Left ventricle myocardium superior (tissue), 1 donor: ENCODE measurements around the gene PLEKHA7. TPM values are rescaled to one million over a fixed set of nuclear protein-coding genes. Genes with fewer than 3 reads are reported as not detected.
"Not testable (repeated sequence)": the region's sequence is repeated elsewhere in the genome, so short reads cannot be mapped to it uniquely, and the experiment has no call there.

Source experiments
- ATAC-seq: fragments of 200-7000 bp; cut with Tn5 transposase; one replicate; pipeline ENCODE4 v1.9.1; 2020; ENCODE audit warnings: mild to moderate bottlenecking, moderate library complexity
- DNase-seq: peaks from one replicate; pipeline ENCODE4 v3.0.0-alpha.2; 2020
- intact Hi-C: fragments of 100-400 bp; cut with micrococcal nuclease; formaldehyde crosslinking; loops from one replicate; pipeline ENCODE4 v1.11.0; 2022
- long read RNA-seq: library from polyadenylated mRNA; unstranded; transcript quantifications from one replicate; pipeline ENCODE4 v2.0.0, GENCODE V29; 2021
- total RNA-seq: library from RNA; stranded (reverse); fragmentation: NEBNext Ultra II Directional; extraction: Animal tissue kit (Norgen Biotek cat#: 25700); gene quantifications from one replicate; pipeline ENCODE4 v1.2.1, GENCODE V29; 2021
- donor health status: DM: no; HTN: yes; CAD: no; lungs with severe emphysema.

Gene PLEKHA7
- 19.2 TPM for total RNA-seq
- long read RNA-seq, partial matches to known transcripts = 8 of 14 reads
- long read RNA-seq, other reads (novel, unspliced or antisense) = 6 of 14 reads

DNA sequence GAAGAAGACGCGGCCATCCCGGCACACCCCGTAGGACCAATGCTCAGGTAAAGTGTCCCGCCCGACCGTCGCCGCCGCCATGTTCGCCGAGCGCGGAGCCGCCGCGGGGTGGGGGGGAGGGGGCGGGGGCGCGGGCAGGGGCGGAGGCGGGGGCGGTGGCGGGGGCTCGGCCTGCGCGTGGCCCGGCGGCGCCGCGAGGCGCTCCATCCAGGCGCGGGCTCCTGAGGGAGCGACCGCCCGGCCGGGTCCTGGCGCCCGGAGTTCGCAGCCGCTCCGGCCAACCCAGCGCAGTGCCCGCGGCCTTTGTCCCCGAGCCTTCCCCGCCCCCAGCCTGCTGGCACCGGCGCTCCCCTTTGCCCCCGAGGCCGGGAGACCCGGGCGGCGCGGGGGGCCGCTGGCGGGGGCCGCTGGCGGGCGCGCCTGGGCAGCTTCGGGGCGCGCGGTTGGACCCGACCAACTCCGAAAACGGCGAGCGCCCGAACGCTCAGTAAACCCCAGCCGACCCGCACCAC, at the start of gene PLEKHA7:
PLEKHA7 (minus strand) TSS at position 94 of the 512 bp plus-strand sequence; CDS start at position 81, 13 bp downstream.
- peak; percentile 42 for DNase-seq
- intact Hi-C loops = no loop called here

GRCh38 chr11:17063171-17064002, 49.2 kb upstream of the PLEKHA7 start:
- intact Hi-C loops = loop anchor here (5.0 kb wide), 2 partner anchors 116 to 276 kb away; no protein-coding TSS in a partner anchor
- peak; percentile 92 for ATAC-seq
- DNase-seq = peak; percentile 81

More for the DNA sequence above, at the start of gene PLEKHA7:
- peak; percentile 52 for ATAC-seq

DNA sequence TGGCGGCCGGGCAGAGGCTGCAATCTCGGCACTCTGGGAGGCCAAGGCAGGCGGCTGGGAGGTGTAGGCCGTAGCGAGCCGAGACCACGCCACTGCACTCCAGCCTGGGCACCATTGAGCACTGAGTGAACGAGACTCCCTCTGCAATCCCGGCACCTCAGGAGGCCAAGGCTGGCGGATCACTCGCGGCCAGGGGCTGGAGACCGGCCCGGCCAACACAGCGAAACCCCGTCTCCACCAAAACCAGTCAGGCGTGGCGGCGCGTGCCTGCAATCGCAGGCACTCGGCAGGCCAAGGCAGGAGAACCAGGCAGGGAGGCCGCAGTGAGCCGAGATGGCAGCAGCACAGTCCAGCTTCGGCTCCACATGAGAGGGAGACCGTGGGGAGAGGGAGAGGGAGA, 36.9 kb upstream of the PLEKHA7 start:
- intact Hi-C loops, ATAC-seq: not testable (repeated sequence)

GRCh38 chr11:17048491-17048890, 34.3 kb upstream of the PLEKHA7 start:
- intact Hi-C loops, DNase-seq, ATAC-seq: not testable (repeated sequence)

More for the DNA sequence above, 36.9 kb upstream of the PLEKHA7 start:
- not testable (repeated sequence) for DNase-seq

- DNase-seq = no peak
- ATAC-seq = no peak
- intact Hi-C loops = no loop called here
These were observed 32.5 kb upstream of the PLEKHA7 start for GRCh38 chr11:17046690-17047089.

- no peak for DNase-seq
- no peak for ATAC-seq
- intact Hi-C loops = no loop called here
These were observed 22.7 kb upstream of the PLEKHA7 start for GRCh38 chr11:17036666-17037658.

- ATAC-seq = not testable (repeated sequence)
These were observed 19.8 kb upstream of the PLEKHA7 start for GRCh38 chr11:17034027-17034426.

DNA sequence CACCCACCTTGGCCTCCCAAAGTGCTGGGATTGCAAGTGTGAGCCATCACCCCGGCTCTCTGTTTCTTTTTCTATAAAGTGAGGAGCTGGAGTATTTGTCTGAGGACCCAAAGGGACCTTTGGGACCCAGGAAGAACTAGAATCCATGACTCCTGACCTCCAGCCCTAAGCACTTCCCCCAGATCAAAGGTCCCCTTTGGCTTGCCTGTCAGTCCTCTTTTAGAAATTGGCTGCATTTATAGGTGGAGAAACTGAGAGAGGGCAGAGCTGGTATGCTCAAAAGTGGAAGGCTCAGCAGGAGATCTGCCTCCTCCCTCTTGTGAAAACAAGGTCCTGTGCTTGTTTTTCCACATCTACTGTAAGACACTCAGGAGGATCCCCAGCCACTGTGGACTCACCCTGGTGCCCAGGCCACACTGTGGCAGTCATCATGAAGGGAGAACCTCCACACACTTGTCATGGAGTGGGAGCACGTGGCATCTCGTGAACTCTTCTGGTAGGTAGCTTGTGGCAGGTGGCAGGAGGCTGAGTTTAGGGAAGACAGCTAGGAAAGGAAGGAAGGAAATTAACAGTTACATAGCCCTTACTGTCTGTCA, 12.4 kb upstream of the PLEKHA7 start:
- DNase-seq (no peak), ATAC-seq (no peak)
- intact Hi-C loops = no loop called here

More at GRCh38 chr11:17034027-17034426, 19.8 kb upstream of the PLEKHA7 start:
- DNase-seq, intact Hi-C loops: not testable (repeated sequence)

- intact Hi-C loops = no loop called here
- ATAC-seq (no peak), DNase-seq (no peak)
These were observed 10.7 kb upstream of the PLEKHA7 start for GRCh38 chr11:17024924-17025323.

DNA sequence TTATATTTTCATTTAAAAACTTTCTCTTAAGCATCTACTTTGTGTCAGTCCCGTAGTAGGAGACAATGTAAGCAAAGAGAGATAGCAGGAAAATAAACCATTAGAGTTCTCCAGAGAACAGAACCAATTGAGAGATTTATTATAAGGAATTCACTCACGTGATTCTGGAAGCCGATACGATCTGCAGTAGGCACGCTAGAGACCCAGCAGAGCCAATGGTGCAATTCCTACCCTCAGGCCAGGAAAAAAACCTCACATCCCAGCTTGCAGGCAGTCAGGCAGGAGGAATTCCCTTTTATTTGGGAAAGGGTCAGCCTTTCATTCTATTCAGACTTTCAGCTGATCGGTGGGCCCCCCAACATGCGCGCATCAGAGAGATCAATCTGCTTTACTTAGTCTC, 7.3 kb upstream of the PLEKHA7 start:
- ATAC-seq (no peak), DNase-seq (no peak)
- intact Hi-C loops = no loop called here

DNA sequence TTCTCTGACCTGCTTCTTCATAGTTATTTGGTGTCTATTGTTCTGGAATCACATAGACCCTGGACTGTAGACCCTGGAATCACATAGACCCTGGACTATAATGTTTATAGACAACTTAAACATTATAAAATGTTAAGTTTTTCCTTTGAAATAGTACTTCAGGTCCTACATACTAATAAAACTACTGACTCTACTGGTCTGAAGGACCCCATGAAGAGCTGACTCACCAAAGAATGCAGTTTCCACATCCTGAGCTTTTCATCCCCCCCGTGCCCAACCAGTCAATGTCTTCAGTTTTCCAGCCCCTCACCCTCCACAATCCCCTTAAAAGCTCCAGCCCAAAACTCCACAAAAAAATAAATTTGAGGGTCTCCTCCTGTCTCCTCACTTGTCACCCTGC, 6.6 kb upstream of the PLEKHA7 start:
- DNase-seq = no peak
- intact Hi-C loops = no loop called here
- no peak for ATAC-seq

GRCh38 chr11:17019232-17019631, 5.0 kb upstream of the PLEKHA7 start:
- intact Hi-C loops = no loop called here
- DNase-seq (no peak), ATAC-seq (no peak)

GRCh38 chr11:17015627-17016126, 1.5 kb upstream of the PLEKHA7 start:
- intact Hi-C loops = no loop called here
- ATAC-seq = no peak
- peak; percentile 41 for DNase-seq

DNA sequence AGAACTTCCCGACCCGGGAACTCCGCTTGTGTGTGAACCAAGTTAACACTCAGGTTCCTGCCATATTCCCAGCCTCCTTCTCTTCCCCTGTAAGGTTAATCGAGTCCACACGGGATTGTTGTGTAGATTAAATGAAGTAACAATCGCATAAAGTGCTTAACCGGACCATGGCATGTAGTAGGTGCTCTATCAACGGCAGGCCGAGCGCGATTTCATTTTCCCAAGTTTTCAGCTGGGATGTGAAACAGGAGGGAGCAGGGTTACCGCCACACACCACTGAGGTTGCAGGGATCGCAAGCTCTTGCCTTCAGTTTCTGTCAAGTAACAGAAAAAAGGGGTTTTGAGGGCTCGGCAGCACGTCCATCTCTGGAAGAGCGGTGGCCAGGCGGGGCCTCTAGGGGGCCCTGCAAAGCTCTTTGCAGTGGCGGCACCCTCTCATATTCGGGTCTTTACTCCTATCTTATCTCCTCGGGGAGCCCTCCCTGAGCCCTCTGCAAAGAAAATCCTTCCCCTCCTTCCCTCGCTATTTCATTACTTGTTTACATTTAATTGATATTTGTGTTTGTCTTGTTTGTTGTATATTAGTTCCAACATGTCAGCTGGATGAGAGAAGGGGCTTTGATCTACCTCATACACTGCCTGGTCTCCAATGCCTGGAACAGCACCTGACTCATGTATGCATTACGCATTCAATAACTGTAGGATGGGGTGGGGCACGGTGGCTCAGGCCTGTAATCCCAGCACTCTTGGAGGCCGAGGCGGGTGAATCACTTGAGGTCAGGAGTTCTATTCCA, 816 bp upstream of the PLEKHA7 start:
- ATAC-seq (no peak), DNase-seq (no peak)
- intact Hi-C loops = no loop called here

DNA sequence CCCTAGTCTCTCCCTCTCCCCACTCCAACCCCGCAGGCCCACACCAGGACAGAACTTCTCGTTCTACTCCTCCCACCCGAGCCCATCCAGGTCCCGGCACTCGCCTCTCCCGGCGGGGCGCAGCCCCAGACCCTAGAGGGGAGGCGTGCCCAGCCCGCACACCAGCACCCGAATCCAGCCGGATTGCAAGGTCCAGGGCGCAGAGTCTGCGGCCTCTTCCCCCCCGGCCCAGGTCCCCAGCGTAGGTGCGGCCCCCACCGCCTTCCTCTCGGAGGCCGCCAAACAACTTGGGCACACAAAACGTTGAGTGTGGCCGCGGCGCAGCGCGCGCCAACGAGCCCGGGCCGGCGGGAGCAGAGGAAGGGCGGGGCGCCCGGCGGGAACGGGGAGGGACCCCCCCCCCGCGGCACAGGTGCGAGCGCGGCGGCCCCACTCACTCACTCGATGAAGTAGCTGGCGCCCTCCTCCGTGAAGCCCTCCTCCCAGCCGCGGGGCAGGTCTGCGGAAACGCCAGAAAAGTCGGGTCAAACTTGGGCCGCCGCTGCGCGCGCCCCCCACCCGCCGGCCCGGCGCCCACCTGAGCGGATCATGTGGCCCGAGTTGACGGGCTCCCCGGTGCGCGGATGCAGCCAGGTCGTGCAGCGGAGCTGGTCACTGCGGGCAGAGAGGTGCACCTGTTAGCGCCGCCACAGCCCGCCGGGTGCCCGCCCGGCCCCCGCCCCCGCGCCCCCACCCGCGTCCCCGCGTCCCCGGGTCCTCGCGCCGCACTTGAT, 480 bp downstream of the PLEKHA7 start:
- DNase-seq (peak; percentile 45), ATAC-seq (peak; percentile 54)
- intact Hi-C loops = no loop called here

DNA sequence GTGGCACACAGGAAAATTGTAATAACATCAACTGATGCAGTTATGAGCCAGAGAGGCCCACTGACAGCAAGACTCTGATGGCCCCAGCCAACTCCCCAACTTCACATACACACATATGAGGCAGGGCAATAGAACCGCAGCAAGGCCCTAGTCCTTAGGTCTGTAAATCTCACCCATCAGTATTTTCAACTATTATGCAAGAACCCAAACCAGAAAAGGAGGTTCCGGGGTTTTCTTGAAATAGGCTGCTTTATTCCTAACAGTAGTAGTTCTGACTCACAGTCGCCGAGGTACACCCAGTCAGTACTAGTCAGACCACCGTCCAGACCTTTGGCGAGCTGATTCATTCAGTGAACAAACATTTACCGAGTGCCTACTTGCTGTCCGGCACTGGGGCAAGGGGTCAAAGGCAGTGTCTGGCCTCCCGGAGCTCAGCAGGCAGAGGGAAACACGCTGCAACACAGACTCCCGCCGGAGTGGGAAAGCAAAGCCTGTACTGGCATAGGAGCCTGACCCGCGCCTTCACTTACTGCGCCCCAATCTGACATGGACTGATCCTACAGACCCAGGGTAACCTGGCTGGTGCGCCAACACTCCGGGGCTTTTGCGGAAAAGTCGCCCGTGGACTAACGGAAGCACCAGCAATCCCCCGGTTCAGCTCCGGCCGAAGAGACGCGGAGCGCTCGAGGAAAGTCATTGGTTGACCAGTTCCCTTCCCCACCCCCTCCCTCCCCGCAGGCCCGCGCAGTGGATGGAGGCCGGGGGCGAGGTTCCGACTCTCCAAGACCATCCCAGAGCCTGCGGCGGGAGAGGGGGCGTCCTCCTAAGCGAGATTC, 1.3 kb downstream of the PLEKHA7 start:
- peak; percentile 86 for ATAC-seq
- intact Hi-C loops = no loop called here
- DNase-seq = peak; percentile 67
